IMR-90 (cell line): ENCODE data around the gene OR10R2. TPM values are rescaled to one million over a fixed set of nuclear protein-coding genes. Genes with fewer than 3 reads are reported as not detected.

Source experiments
- ATAC-seq: fragments of 200-7000 bp; cut with Tn5 transposase; 2 replicates; pipeline ENCODE4 v1.9.1; 2020; ENCODE audit warnings: low read depth, mild to moderate bottlenecking, moderate library complexity
- BruUV-seq: library from RNA; stranded (reverse); fragments of 400-500 nt; replicated peaks from 2 replicates; lab custom pipeline; 2021; lab: Mats Ljungman, UMichigan
- CTCF ChIA-PET: fragments of 300-600 bp; formaldehyde crosslinking; extraction: SDS; loops from one replicate; lab custom pipeline; 2021; ENCODE audit warnings: antibody characterized with exemption; lab: Yijun Ruan, JAX
- POLR2A ChIA-PET: fragments of 300-600 bp; sonication (Branson Sonifier 250); formaldehyde crosslinking; loops from one replicate; lab custom pipeline; 2022; ENCODE audit warnings: antibody characterized with exemption; ENCODE audit not compliant: unreplicated experiment; lab: Charles Lee
- DNase-seq: peaks from one replicate; pipeline ENCODE4 v3.0.0; 2013
- H2AFZ ChIP-seq: replicated peaks from 2 replicates; pipeline ENCODE3; 2013; ENCODE audit warnings: low read length, mild to moderate bottlenecking; ENCODE audit not compliant: poor library complexity
- H2AK5ac ChIP-seq: 2 replicates; pipeline ENCODE4 v1.6.1; 2013; ENCODE audit warnings: low read depth, low read length, inconsistent platforms
- H2AK9ac ChIP-seq: replicated peaks from 2 replicates; pipeline ENCODE3; 2013; ENCODE audit warnings: mild to moderate bottlenecking, low read depth, low read length, moderate library complexity; ENCODE audit not compliant: poor library complexity
- H2BK120ac ChIP-seq: 2 replicates; pipeline ENCODE4 v1.6.1; 2013; ENCODE audit warnings: low read depth, low read length, inconsistent platforms
- H2BK15ac ChIP-seq: 3 replicates; pipeline ENCODE4 v1.6.1; 2013; ENCODE audit warnings: low read depth, low read length, inconsistent platforms
- H2BK20ac ChIP-seq: 2 replicates; pipeline ENCODE4 v1.6.1; 2013; ENCODE audit warnings: low read depth, mild to moderate bottlenecking, inconsistent platforms, low read length, moderate library complexity
- H2BK5ac ChIP-seq: 2 replicates; pipeline ENCODE4 v1.6.1; 2013; ENCODE audit warnings: mild to moderate bottlenecking, low read depth, low read length, inconsistent platforms; ENCODE audit not compliant: poor library complexity, severe bottlenecking
- H3K14ac ChIP-seq: replicated peaks from 2 replicates; pipeline ENCODE4 v1.6.1; 2013; ENCODE audit warnings: low read depth, low read length, inconsistent platforms
- H3K18ac ChIP-seq: 2 replicates; pipeline ENCODE4 v1.6.1; 2013; ENCODE audit warnings: low read depth, low read length, control low read depth
- H3K23ac ChIP-seq: 2 replicates; pipeline ENCODE4 v1.6.1; 2013; ENCODE audit warnings: low read depth, low read length, inconsistent platforms
- H3K27ac ChIP-seq: 2 replicates; pipeline ENCODE4 v1.5.1; 2013; ENCODE audit warnings: mild to moderate bottlenecking, control low read depth, low read length; ENCODE audit not compliant: insufficient read depth
- H3K27me3 ChIP-seq: 2 replicates; pipeline ENCODE4 v1.6.1; 2013; ENCODE audit warnings: low read length; ENCODE audit not compliant: control insufficient read depth, insufficient read depth
- H3K36me3 ChIP-seq: 2 replicates; pipeline ENCODE4 v1.6.1; 2013; ENCODE audit warnings: low read length, mixed read lengths; ENCODE audit not compliant: control insufficient read depth, insufficient read depth
- H3K4ac ChIP-seq: 2 replicates; pipeline ENCODE4 v1.6.1; 2013; ENCODE audit warnings: low read depth, low read length, inconsistent platforms
- H3K4me1 ChIP-seq: 2 replicates; pipeline ENCODE4 v1.6.1; 2013; ENCODE audit warnings: low read length, mixed read lengths; ENCODE audit not compliant: control insufficient read depth, insufficient read depth
- H3K4me2 ChIP-seq: 2 replicates; pipeline ENCODE4 v1.6.1; 2013; ENCODE audit warnings: low read depth, mild to moderate bottlenecking, control low read depth, low read length, moderate library complexity
- H3K4me3 ChIP-seq: 2 replicates; pipeline ENCODE4 v1.5.1; 2013; ENCODE audit warnings: low read depth, mild to moderate bottlenecking, control low read depth, low read length, moderate library complexity; ENCODE audit not compliant: insufficient read depth
- H3K56ac ChIP-seq: 2 replicates; pipeline ENCODE4 v1.6.1; 2013; ENCODE audit warnings: low read length, inconsistent platforms; ENCODE audit not compliant: insufficient read depth; ENCODE audit errors: extremely low read depth
- H3K79me1 ChIP-seq, 2 experiments: 2 replicates each; pipeline ENCODE4 v1.6.1; 2013; ENCODE audit warnings: low read length in 2 of 2, inconsistent platforms in 1 of 2, low read depth in 1 of 2
- H3K9ac ChIP-seq: 2 replicates; pipeline ENCODE4 v1.6.1; 2013; ENCODE audit warnings: low read depth, low read length, control low read depth
- H3K9me1 ChIP-seq: 2 replicates; pipeline ENCODE4 v1.6.1; 2013; ENCODE audit warnings: low read length, inconsistent platforms; ENCODE audit not compliant: insufficient read depth
- H3K9me3 ChIP-seq: 2 replicates; pipeline ENCODE4 v1.6.1; 2013; ENCODE audit warnings: low read length; ENCODE audit not compliant: control insufficient read depth, insufficient read depth
- H4K20me1 ChIP-seq: 2 replicates; pipeline ENCODE4 v1.6.1; 2013; ENCODE audit warnings: low read length, inconsistent platforms; ENCODE audit not compliant: insufficient read depth
- H4K5ac ChIP-seq: 2 replicates; pipeline ENCODE4 v1.6.1; 2013; ENCODE audit warnings: mild to moderate bottlenecking, low read depth, low read length, control low read depth
- H4K8ac ChIP-seq, 2 experiments: 2 replicates each; pipeline ENCODE4 v1.6.1; 2013; ENCODE audit warnings: low read depth in 2 of 2, low read length in 2 of 2, control low read depth in 1 of 2, inconsistent platforms in 1 of 2
- H4K91ac ChIP-seq: 2 replicates; pipeline ENCODE4 v1.6.1; 2013; ENCODE audit warnings: low read depth, low read length, inconsistent platforms; ENCODE audit not compliant: insufficient read depth
- BHLHE40 ChIP-seq: fragments of 150-350 bp; IDR thresholded peaks from 2 replicates; pipeline ENCODE4 v1.6.1; 2016; ENCODE audit warnings: mild to moderate bottlenecking, low read depth, low read length
- CEBPB ChIP-seq: IDR thresholded peaks from 2 replicates; pipeline ENCODE4 v1.6.1; 2012; ENCODE audit warnings: low read depth, low read length, improper control_type of control experiment
- CHD1 ChIP-seq: IDR thresholded peaks from 2 replicates; pipeline ENCODE4 v1.6.1; 2012; ENCODE audit warnings: low read depth, low read length, improper control_type of control experiment
- ELK1 ChIP-seq: fragments of 150-350 bp; IDR thresholded peaks from 2 replicates; pipeline ENCODE4 v1.6.1; 2016; ENCODE audit warnings: low read depth, mild to moderate bottlenecking, low read length, moderate library complexity, borderline replicate concordance
- MAZ ChIP-seq: IDR thresholded peaks from 2 replicates; pipeline ENCODE4 v1.6.1; 2012; ENCODE audit warnings: low read depth, mild to moderate bottlenecking, low read length, improper control_type of control experiment, moderate library complexity, borderline replicate concordance
- MXI1 ChIP-seq: IDR thresholded peaks from 2 replicates; pipeline ENCODE4 v1.6.1; 2012; ENCODE audit warnings: low read depth, mild to moderate bottlenecking, low read length, moderate library complexity, borderline replicate concordance
- POLR2A ChIP-seq: IDR thresholded peaks from 2 replicates; pipeline ENCODE4 v1.6.1; 2012; ENCODE audit warnings: mild to moderate bottlenecking, low read depth, low read length
- RAD21 ChIP-seq: IDR thresholded peaks from 2 replicates; pipeline ENCODE4 v1.6.1; 2012; ENCODE audit warnings: low read length, improper control_type of control experiment
- RCOR1 ChIP-seq: IDR thresholded peaks from 2 replicates; pipeline ENCODE4 v1.6.1; 2012; ENCODE audit warnings: mild to moderate bottlenecking, low read length, improper control_type of control experiment; ENCODE audit not compliant: insufficient replicate concordance
- RFX5 ChIP-seq: IDR thresholded peaks from 2 replicates; pipeline ENCODE4 v1.8.0; 2012; ENCODE audit warnings: low read depth, mild to moderate bottlenecking, low read length, moderate library complexity
- USF2 ChIP-seq: fragments of 150-350 bp; IDR thresholded peaks from 2 replicates; pipeline ENCODE4 v1.6.1; 2017; ENCODE audit warnings: mild to moderate bottlenecking, antibody characterized with exemption, low read length, low read depth
- WGBS, 2 experiments: methylation state at CpG; one replicate each; pipeline versions ENCODE4 v1.1.5 to v1.1.7; 2013; ENCODE audit warnings: missing lambda C conversion rate in 2 of 2; ENCODE audit not compliant: insufficient read length in 1 of 2; ENCODE audit errors: extremely low coverage in 2 of 2; 5-methylcytosine and 5-hydroxymethylcytosine counted together
- dilution Hi-C: fragments of 300-500 bp; cut with HindIII; formaldehyde crosslinking; loops from one replicate; pipeline ENCODE4 v1.14.3; 2018; ENCODE audit warnings: low sequenced_read_pairs; ENCODE audit not compliant: unreplicated experiment
- in situ Hi-C: fragments of 300-500 bp; cut with MboI; formaldehyde crosslinking; loops from 3 replicates; pipeline ENCODE4 v1.14.3; 2019; ENCODE audit warnings: low sequenced_read_pairs, inconsistent platforms, mixed read lengths
- intact Hi-C: fragments of 100-400 bp; cut with micrococcal nuclease; formaldehyde crosslinking; loops from 2 replicates; pipeline ENCODE4 v1.10.0; 2022
- polyA plus RNA-seq, 3 experiments: library from polyadenylated mRNA; depleted of rRNA; stranded (reverse); fragments of >200 nt; gene quantifications; 2 replicates each; pipeline ENCODE4 v1.2.3, GENCODE V29; 2012; ENCODE audit warnings: low replicate concordance in 1 of 3
- total RNA-seq: library from RNA; depleted of rRNA; stranded (reverse); fragments of >200 nt; gene quantifications from 2 replicates; pipeline ENCODE4 v1.2.3, GENCODE V29; 2012

OR10R2 gene
- total and polyA plus RNA-seq, 2 of the 4 experiments (the other 2 are of a cell fraction) = not detected

- H3K56ac ChIP-seq = no peak within 1 kb of the TSS
- peaks cover 2% of the 10 kb centered on the region; the same call in 1 of the 2 replicates for H3K9me3 ChIP-seq
- no peaks in the 10 kb centered on the region for H3K4me1 ChIP-seq
- H4K5ac ChIP-seq = no peak within 1 kb of the TSS
- DNase-seq (no peak), ATAC-seq (no peak)
- ChIA-PET CTCF (no interaction called here), POLR2A (no interaction called here)
- H3K27ac ChIP-seq = no peak within 1 kb of the TSS
- TF ChIP-seq RCOR1 = no peak
- no peak for TF ChIP-seq POLR2A
- TF ChIP-seq BHLHE40 = no peak
- TF ChIP-seq CHD1 = no peak
- TF ChIP-seq ELK1 = no peak
- no peak for TF ChIP-seq USF2
- no peak for TF ChIP-seq RAD21
- TF ChIP-seq MAZ = no peak
- TF ChIP-seq CEBPB = no peak
- TF ChIP-seq MXI1 = no peak
- no peak for TF ChIP-seq RFX5
- H3K4me2 ChIP-seq = no peak within 1 kb of the TSS
- no peak within 1 kb of the TSS for H3K4ac ChIP-seq
- no peak within 1 kb of the TSS for H3K9ac ChIP-seq
- dilution Hi-C loops (no loop called here), intact Hi-C loops (no loop called here), in situ Hi-C loops (no loop called here)
- H2AK9ac ChIP-seq = no peak within 1 kb of the TSS
- no peak within 1 kb of the TSS for H2BK120ac ChIP-seq
- no peak within 1 kb of the TSS for H3K4me3 ChIP-seq
- H2AFZ ChIP-seq = no peak within 1 kb of the TSS
- H3K9me1 ChIP-seq = no peaks in the 10 kb centered on the region
- no peak within 1 kb of the TSS for H4K91ac ChIP-seq
- H2BK15ac ChIP-seq = no peak within 1 kb of the TSS
- H2BK20ac ChIP-seq = no peak within 1 kb of the TSS
- H3K36me3 ChIP-seq = no peaks in the 10 kb centered on the region
- no peaks in the 10 kb centered on the region for H3K27me3 ChIP-seq
- no peak within 1 kb of the TSS for H2BK5ac ChIP-seq
- no CpG with 5 or more reads among the region's 2 CpGs for WGBS, 2 experiments
- no peak within 1 kb of the TSS for H4K8ac ChIP-seq
- no peak within 1 kb of the TSS for H3K18ac ChIP-seq
- no peaks in the 10 kb centered on the region for H4K20me1 ChIP-seq
- H3K14ac ChIP-seq = no peak within 1 kb of the TSS
- no peaks in the 10 kb centered on the region for H3K79me1 ChIP-seq
- H2AK5ac ChIP-seq = no peak within 1 kb of the TSS
- no TSS peak for BruUV-seq
- H3K23ac ChIP-seq = no peak within 1 kb of the TSS
These were observed 10.5 kb upstream of the OR10R2 start, which contains the start of gene OR10K1 for GRCh38 chr1:158461534-158461933. Gene OR10K1, plus strand, starts transcription at chr1:158461834. Its CDS starts 3,728 bp downstream, at chr1:158465562.
